22Rv1 (cell line): ENCODE data around the gene RXFP4.

Experiments used
- ZFX ChIP-seq: fragments of 450-650 bp; IDR thresholded peaks from 2 replicates; pipeline ENCODE4 v1.6.1; 2017; ENCODE audit warnings: antibody characterized with exemption, borderline replicate concordance
- TF ChIP-seq, protein P1 (sequence below): fragments of 450-650 bp; IDR thresholded peaks from 2 replicates; pipeline ENCODE4 v1.5.1; 2017; ENCODE audit warnings: mild to moderate bottlenecking

DNA sequence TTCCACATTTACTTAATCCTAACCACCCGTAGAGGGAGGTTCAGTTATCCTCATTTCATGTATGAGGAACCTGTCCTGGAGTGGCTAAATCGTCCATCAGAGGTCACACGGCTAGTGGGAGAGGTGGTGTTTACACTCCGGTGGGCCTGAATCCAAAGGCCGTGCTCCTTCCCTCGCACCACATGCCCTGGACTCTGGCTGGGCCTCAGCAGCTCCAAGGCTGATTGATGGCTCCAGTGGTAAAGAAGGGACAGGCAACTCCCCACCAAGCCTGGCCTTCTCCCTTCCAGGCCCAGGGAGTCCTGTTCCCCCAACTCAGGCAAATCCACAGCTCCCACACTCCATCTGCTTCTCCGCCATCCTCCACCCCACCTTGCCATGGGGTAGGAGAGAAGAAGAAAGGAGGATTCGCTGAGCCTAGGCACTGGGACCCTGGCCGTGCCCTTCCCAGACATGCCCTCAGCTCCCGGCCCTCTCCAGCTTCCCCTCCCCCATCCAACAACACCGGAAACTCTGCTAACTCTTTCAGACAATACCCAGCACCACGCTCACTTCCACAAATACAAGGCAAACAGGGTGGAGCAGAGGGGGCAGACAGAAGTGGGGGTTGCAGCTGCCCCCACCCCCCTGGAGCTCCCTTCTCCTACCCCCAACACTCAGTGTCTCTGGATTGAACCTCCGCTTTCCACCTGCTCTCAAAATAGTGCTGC lies 26.1 kb downstream of the RXFP4 start:
- TF ChIP-seq ZFX, result no peak
- TF ChIP-seq, protein P1, sequence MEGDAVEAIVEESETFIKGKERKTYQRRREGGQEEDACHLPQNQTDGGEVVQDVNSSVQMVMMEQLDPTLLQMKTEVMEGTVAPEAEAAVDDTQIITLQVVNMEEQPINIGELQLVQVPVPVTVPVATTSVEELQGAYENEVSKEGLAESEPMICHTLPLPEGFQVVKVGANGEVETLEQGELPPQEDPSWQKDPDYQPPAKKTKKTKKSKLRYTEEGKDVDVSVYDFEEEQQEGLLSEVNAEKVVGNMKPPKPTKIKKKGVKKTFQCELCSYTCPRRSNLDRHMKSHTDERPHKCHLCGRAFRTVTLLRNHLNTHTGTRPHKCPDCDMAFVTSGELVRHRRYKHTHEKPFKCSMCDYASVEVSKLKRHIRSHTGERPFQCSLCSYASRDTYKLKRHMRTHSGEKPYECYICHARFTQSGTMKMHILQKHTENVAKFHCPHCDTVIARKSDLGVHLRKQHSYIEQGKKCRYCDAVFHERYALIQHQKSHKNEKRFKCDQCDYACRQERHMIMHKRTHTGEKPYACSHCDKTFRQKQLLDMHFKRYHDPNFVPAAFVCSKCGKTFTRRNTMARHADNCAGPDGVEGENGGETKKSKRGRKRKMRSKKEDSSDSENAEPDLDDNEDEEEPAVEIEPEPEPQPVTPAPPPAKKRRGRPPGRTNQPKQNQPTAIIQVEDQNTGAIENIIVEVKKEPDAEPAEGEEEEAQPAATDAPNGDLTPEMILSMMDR, result no peak
